Right ventricle myocardium inferior (tissue), 1 donor: Measurements from ENCODE around the gene UXT. TPM values are rescaled to one million over a fixed set of nuclear protein-coding genes. Genes with fewer than 3 reads are reported as not detected.

Experiments used
- ATAC-seq: fragments of 200-7000 bp; cut with Tn5 transposase; one replicate; pipeline ENCODE4 v1.9.1; 2020; ENCODE audit warnings: mild to moderate bottlenecking, moderate library complexity
- DNase-seq: peaks from one replicate; pipeline ENCODE4 v3.0.0; 2021; ENCODE audit errors: missing footprints
- intact Hi-C: fragments of 100-400 bp; cut with DNase I; formaldehyde crosslinking; loops from one replicate; pipeline ENCODE4 v1.11.0; 2022
- total RNA-seq: library from RNA; stranded (reverse); fragmentation: NEBNext Ultra II Directional; extraction: Animal tissue kit (Norgen Biotek cat#: 25700); gene quantifications from one replicate; pipeline ENCODE4 v1.2.1, GENCODE V29; 2021
- donor health status: DM: no; HTN: yes; CAD: no; lungs with severe emphysema.

Gene UXT
- total RNA-seq, 1 donor from 2014 or later: 86.4 TPM

GRCh38 chrX:47651043-47651905, 7.7 kb downstream of the UXT start:
- ATAC-seq (no peak), DNase-seq (no peak)
- intact Hi-C loops: loop anchor here (10.0 kb wide), 3 partner anchors 144 to 374 kb away; partner anchors contain the start of gene ZNF81

- intact Hi-C loops: loop anchor here (10.0 kb wide), 3 partner anchors 144 to 374 kb away; partner anchors contain the start of gene ZNF81
- ATAC-seq: peak; percentile 98
- DNase-seq: peak; percentile 95
These were observed 8.6 kb downstream of the UXT start, which contains the start of gene ELK1 for GRCh38 chrX:47650164-47651042. TSS of gene ELK1 (minus strand) at chrX:47650563. CDS start at chrX:47641441, 9,122 bp downstream.

GRCh38 chrX:47649781-47650163, 9.2 kb downstream of the UXT start:
- intact Hi-C loops: loop anchor here (5.0 to 10.0 kb wide), 5 partner anchors 87 to 455 kb away; partner anchors contain the start of genes ARAF, UBA1 and ZNF81
- ATAC-seq (no peak), DNase-seq (no peak)

- no peak for ATAC-seq
- DNase-seq: no peak
- intact Hi-C loops: loop anchor here (5.0 to 10.0 kb wide), 2 partner anchors 87 to 454 kb away; partner anchors contain the start of genes ARAF and UBA1
These were observed 9.7 kb downstream of the UXT start for GRCh38 chrX:47649271-47649670.

- intact Hi-C loops: loop anchor here (5.0 to 10.0 kb wide), 2 partner anchors 86 to 454 kb away; partner anchors contain the start of genes ARAF and UBA1
- ATAC-seq (no peak), DNase-seq (no peak)
These were observed 10.6 kb downstream of the UXT start for GRCh38 chrX:47648376-47648775.

GRCh38 chrX:47646636-47647035, 12.3 kb downstream of the UXT start:
- intact Hi-C loops: loop anchor here (5.0 to 10.0 kb wide), 2 partner anchors 84 to 452 kb away; partner anchors contain the start of genes ARAF and UBA1
- no peak for ATAC-seq

GRCh38 chrX:47645530-47645929, 13.4 kb downstream of the UXT start:
- ATAC-seq (no peak), DNase-seq (no peak)
- intact Hi-C loops: loop anchor here (2.0 to 10.0 kb wide), 3 partner anchors 83 to 451 kb away; partner anchors contain the start of genes ARAF and UBA1

More at GRCh38 chrX:47646636-47647035, 12.3 kb downstream of the UXT start:
- no peak for DNase-seq

- intact Hi-C loops: loop anchor here (2.0 to 10.0 kb wide), 3 partner anchors 82 to 450 kb away; partner anchors contain the start of genes ARAF and UBA1
- DNase-seq (no peak), ATAC-seq (peak; percentile 70)
These were observed 14.4 kb downstream of the UXT start for GRCh38 chrX:47644557-47645091.

GRCh38 chrX:47643926-47644325, 15.1 kb downstream of the UXT start:
- DNase-seq: no peak
- intact Hi-C loops: loop anchor here (2.0 to 10.0 kb wide), 2 partner anchors 103 to 449 kb away; partner anchors contain the start of gene UBA1
- ATAC-seq: peak; percentile 52

- DNase-seq (no peak), ATAC-seq (no peak)
- intact Hi-C loops: no loop called here
These were observed 20.2 kb downstream of the UXT start for GRCh38 chrX:47638816-47639215.

GRCh38 chrX:47637546-47638195, 21.3 kb downstream of the UXT start:
- intact Hi-C loops: no loop called here
- peak; percentile 77 for DNase-seq
- ATAC-seq: peak; percentile 70

GRCh38 chrX:47634871-47635575, 24.0 kb downstream of the UXT start:
- DNase-seq (no peak), ATAC-seq (no peak)
- intact Hi-C loops: no loop called here

- ATAC-seq: no peak
- no peak for DNase-seq
- intact Hi-C loops: no loop called here
These were observed 25.0 kb downstream of the UXT start for GRCh38 chrX:47633689-47634590.

- intact Hi-C loops: no loop called here
These were observed 26.3 kb downstream of the UXT start for GRCh38 chrX:47632666-47633065.

GRCh38 chrX:47631676-47632075, 27.3 kb downstream of the UXT start:
- DNase-seq: no peak
- ATAC-seq: no peak
- intact Hi-C loops: no loop called here

More at GRCh38 chrX:47632666-47633065, 26.3 kb downstream of the UXT start:
- ATAC-seq: no peak
- no peak for DNase-seq

- peak; percentile 60 for DNase-seq
- ATAC-seq: peak; percentile 46
- intact Hi-C loops: no loop called here
These were observed 29.4 kb downstream of the UXT start, which contains the start of gene CFP for GRCh38 chrX:47629419-47630200. TSS of gene CFP (minus strand) at chrX:47629930. CDS start at chrX:47629844, 86 bp downstream.
